Measurements from ENCODE around the gene ABLIM2. TPM values are rescaled to one million over a fixed set of nuclear protein-coding genes. Genes with fewer than 3 reads are reported as not detected.

ABLIM2 gene
- total and polyA plus RNA-seq, 2 of the 13 experiments (the other 11 are each of a cell fraction or from before 2014, with no cell fraction given): 0.20 to 0.37 TPM

DNA sequence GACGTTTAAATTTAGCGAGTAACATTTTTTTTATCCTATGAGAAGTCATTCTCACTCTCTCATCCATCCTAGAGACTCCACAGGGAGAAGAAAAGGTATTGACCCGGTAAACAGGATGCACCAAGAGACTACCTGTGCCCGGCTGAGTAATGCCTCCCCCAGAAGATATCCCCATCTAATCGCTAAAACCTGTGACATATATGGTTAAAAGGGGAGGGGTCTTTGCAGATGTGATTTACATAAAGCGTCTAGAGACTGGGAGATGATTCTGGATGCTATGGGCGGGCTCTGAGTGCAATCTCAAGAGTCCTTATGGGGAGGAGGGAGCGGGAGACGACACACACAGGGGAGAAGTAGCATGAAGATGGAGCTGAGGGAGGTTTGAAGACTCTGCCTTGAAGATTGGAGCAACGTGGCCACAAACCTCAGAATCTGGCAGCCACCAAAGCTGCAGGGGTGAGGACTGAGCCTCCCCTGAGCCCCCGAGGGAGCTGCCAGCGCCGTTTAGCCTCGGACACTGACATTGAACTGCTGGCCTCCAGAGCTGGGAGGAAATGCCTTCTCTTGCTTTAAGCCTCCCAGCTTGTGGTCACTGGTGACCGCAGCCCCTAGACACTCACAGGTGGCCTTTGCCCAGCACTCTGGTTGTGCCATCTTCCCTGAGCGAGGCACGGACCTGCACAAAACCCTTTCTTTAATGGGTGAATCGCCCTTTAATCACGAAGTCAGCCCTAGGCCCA lies 11.2 kb downstream of the ABLIM2 start (continued):
- TF ChIP-seq, protein P1, sequence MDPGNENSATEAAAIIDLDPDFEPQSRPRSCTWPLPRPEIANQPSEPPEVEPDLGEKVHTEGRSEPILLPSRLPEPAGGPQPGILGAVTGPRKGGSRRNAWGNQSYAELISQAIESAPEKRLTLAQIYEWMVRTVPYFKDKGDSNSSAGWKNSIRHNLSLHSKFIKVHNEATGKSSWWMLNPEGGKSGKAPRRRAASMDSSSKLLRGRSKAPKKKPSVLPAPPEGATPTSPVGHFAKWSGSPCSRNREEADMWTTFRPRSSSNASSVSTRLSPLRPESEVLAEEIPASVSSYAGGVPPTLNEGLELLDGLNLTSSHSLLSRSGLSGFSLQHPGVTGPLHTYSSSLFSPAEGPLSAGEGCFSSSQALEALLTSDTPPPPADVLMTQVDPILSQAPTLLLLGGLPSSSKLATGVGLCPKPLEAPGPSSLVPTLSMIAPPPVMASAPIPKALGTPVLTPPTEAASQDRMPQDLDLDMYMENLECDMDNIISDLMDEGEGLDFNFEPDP (CRISPR knock-in tag; conservative IDR thresholded peaks at IDR 0.05): no peak
- TF ChIP-seq ZMAT3 (CRISPR knock-in tag; conservative IDR thresholded peaks at IDR 0.05): no peak
- no peak for TF ChIP-seq MIER3 (CRISPR knock-in tag; IDR thresholded peaks at IDR 0.05; ENCODE audit: borderline replicate concordance)
- no peak for TF ChIP-seq HMG20A (CRISPR knock-in tag; IDR thresholded peaks at IDR 0.05; ENCODE audit: borderline replicate concordance)
- TF ChIP-seq ZFY (CRISPR knock-in tag; IDR thresholded peaks at IDR 0.05): no peak
- TF ChIP-seq ZNF282 (IDR thresholded peaks at IDR 0.05; ENCODE audit: partially characterized antibody): no peak

DNA sequence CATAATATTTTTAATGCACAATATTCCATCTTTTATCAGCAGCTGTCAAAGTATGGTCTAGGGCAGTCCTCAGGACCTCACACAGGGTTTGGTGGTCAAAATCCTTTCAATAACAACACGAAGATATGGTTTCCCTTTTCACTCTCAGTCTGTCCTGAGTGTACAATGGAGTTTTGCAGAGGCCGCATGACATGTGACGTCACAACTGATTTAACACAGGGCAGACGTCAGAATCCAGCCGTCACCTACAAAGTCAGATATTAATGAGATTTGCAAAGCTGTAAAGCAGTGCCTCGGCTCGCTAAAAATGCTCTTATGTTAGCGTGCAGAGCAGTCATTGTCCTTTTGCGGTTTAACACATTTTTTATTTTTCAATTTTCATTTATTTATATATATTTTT lies 12.5 kb downstream of the ABLIM2 start:
- Histone ChIP-seq H2AFZ (ENCODE audit: low read length) (no peak overlapping the region), H3K27ac (ENCODE audit: extremely low read length, insufficient read depth, low read length) (no peak overlapping the region), H3K79me2 (ENCODE audit: insufficient read depth, low read length) (no peaks in the 10 kb centered on the region), H3K4me1 (ENCODE audit: insufficient read depth, low read length) (peaks cover 17% of the 10 kb centered on the region), H3K4me2 (ENCODE audit: low read depth, low read length) (no peak overlapping the region), H3K4me3 (replicated peaks in 1 of 3; ENCODE audit: insufficient read depth in 1 of 3, low read depth in 2 of 3, low read length in 3 of 3) (no peak overlapping the region), H3K9me3 (ENCODE audit: low read length) (no peaks in the 10 kb centered on the region), H3K36me3 (replicated peaks in 1 of 2; ENCODE audit: control insufficient read depth in 1 of 2, insufficient read depth in 2 of 2, low read length in 2 of 2) (no peaks in the 10 kb centered on the region), H4K20me1 (ENCODE audit: insufficient read depth, low read length) (no peaks in the 10 kb centered on the region), H3K9ac (ENCODE audit: insufficient read depth, low read depth, low read length) (no peak overlapping the region), H3K27me3 (ENCODE audit: control insufficient read depth in 1 of 2, insufficient read depth in 2 of 2, low read length in 2 of 2) (peaks cover 13 to 82% of the 10 kb centered on the region in 2 experiments; a peak in 4 of 5 replicates)
- TF ChIP-seq CREB1 (IDR thresholded peaks at IDR 0.05) (peak; percentile 95), CREB1 (CRISPR knock-in tag; IDR thresholded peaks at IDR 0.05) (no peak), RBM39 (IDR thresholded peaks at IDR 0.05; ENCODE audit: low read depth, low read length, poor library complexity, severe bottlenecking) (no peak), ZNF75D (CRISPR knock-in tag; IDR thresholded peaks at IDR 0.05; ENCODE audit: borderline replicate concordance) (no peak), MED8 (CRISPR knock-in tag; IDR thresholded peaks at IDR 0.05; ENCODE audit: insufficient replicate concordance) (no peak)
- TF ChIP-seq, protein P2, sequence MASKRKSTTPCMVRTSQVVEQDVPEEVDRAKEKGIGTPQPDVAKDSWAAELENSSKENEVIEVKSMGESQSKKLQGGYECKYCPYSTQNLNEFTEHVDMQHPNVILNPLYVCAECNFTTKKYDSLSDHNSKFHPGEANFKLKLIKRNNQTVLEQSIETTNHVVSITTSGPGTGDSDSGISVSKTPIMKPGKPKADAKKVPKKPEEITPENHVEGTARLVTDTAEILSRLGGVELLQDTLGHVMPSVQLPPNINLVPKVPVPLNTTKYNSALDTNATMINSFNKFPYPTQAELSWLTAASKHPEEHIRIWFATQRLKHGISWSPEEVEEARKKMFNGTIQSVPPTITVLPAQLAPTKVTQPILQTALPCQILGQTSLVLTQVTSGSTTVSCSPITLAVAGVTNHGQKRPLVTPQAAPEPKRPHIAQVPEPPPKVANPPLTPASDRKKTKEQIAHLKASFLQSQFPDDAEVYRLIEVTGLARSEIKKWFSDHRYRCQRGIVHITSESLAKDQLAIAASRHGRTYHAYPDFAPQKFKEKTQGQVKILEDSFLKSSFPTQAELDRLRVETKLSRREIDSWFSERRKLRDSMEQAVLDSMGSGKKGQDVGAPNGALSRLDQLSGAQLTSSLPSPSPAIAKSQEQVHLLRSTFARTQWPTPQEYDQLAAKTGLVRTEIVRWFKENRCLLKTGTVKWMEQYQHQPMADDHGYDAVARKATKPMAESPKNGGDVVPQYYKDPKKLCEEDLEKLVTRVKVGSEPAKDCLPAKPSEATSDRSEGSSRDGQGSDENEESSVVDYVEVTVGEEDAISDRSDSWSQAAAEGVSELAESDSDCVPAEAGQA (IDR thresholded peaks at IDR 0.05; ENCODE audit: low read depth): no peak
- TF ChIP-seq, protein P2 (CRISPR knock-in tag; IDR thresholded peaks at IDR 0.05; ENCODE audit: borderline replicate concordance): no peak
- WGBS (ENCODE audit: low lambda C conversion rate): 67% methylated on average over 9 of the region's 9 CpGs
- FAIRE-seq (no peak), DNase-seq (ENCODE audit: low spot score) (no peak), ATAC-seq (no peak)
- POLR2A ChIA-PET: no interaction called here
- intact Hi-C loops (cut with micrococcal nuclease; ENCODE audit: unreplicated experiment): no loop called here
- BruUV-seq (replicated peaks): no TSS peak
- in situ Hi-C loops (cut with HindIII; ENCODE audit: extremely low pct_ligation_motif_present, low pct_unique_long_range_greater_than_20kb): no loop called here
- CTCF ChIA-PET (ENCODE audit: low intra/inter-chr PET ratio, low total read pairs): no interaction called here

Data from HepG2 (cell line).